Stimulated activated CD4-positive, alpha-beta T cell treated with anti-CD3 and anti-CD28 coated beads, Interleukin-12 subunit alpha, Interleukin-12 subunit beta, amount 100 ng/mL, for 24 hours (primary cell): Measurements from ENCODE around the gene KCNJ10.
A peak's percentile ranks its signal among the peaks of the same experiment; 100 is the strongest.

Experiments used
- DNase-seq, 2 experiments: peaks; one replicate each; pipeline ENCODE4 v3.0.0-alpha.2; 2020; ENCODE audit warnings: low read depth in 2 of 2

The KCNJ10 gene

DNA sequence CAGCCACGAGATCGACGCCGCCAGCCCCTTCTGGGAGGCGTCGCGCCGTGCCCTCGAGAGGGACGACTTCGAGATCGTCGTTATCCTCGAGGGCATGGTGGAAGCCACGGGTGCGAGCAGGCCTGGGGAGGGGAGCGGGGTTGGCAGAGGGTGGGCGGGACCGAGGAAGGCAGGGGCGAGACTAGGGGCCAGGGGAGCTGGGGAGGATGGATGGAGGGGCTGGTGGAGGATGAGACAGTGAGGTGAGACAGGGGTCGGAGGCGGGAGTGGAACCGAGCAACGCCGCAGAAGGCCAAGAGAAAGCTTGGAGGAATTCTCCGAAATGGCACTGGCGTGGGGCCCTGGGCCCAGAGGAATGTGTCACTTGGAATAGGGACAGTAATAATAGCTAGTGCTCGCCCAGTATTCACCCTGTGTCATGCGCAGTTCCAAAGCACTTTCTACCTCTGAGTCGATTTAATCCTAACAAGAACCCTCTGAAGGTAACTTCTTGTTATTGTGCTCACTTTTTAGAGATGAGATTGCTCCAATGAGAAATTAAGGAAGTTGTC, 14.9 kb upstream of the KCNJ10 start:
- no peak for DNase-seq

GRCh38 chr1:160083968-160084770, 14.2 kb upstream of the KCNJ10 start:
- DNase-seq: peak; percentile 39 to 62

DNA sequence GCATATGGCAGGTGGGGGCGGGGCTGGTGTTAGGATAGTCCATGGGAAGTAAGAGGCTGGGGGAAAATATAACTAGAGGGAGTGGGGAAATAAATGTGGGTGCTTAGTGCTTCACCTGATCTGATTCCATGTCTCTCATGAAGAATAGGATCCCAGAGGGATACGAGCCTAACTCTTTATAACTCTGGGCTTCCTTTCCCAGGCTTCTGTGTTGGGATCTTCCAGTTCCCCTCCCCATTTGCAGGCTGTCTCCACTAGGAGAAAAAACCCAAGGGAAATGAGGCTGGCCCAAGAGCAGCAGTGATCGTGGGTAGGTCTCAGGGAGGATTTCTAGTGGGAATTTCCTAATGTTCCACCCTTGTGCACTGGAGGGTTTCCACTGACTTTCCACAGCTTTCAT, 13.0 kb upstream of the KCNJ10 start:
- no peak for DNase-seq

- DNase-seq: no peak
Observed at GRCh38 chr1:160082487-160082886, 12.5 kb upstream of the KCNJ10 start.

GRCh38 chr1:160081261-160081936, 11.4 kb upstream of the KCNJ10 start, which contains the start of gene KCNJ9:
Gene KCNJ9 (plus strand): TSS chr1:160081538. CDS start chr1:160084031, 2,493 bp downstream.
- no peak for DNase-seq

DNA sequence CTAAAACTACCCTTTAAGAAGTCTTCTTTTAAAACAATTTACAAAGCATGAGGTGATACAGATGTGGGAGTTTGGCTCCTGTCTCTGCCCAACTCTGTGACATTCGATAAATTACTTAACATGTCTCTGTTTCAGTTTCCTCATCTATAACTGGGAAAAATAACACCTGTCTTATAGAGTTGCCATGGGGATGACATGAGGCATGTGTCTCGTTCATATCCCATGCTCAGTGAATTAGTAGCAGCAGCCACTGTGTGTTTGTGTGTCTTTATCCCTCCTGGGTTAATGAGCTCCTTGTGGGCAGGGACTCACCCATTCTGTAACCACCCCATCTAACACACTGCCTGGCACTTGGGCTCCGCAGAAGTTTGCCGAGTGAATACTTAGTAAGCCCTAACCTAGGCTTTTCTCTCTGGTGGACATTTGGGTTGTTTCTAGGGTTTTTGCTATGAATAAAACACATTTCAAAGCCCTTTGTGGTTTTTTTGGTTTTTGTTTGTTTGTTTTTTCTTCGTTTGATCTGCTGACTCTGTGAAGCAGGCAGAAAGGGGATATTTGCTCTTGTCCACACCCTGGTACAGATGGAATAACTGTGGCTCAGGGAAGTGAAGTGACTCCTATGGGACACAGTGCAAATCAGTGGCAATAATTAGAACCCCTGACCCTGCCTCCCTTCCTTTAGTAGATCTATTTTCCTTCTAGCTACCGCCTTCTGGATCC, 10.6 kb upstream of the KCNJ10 start:
- DNase-seq: no peak

- DNase-seq: no peak
Observed at GRCh38 chr1:160079448-160079847, 9.5 kb upstream of the KCNJ10 start.

DNA sequence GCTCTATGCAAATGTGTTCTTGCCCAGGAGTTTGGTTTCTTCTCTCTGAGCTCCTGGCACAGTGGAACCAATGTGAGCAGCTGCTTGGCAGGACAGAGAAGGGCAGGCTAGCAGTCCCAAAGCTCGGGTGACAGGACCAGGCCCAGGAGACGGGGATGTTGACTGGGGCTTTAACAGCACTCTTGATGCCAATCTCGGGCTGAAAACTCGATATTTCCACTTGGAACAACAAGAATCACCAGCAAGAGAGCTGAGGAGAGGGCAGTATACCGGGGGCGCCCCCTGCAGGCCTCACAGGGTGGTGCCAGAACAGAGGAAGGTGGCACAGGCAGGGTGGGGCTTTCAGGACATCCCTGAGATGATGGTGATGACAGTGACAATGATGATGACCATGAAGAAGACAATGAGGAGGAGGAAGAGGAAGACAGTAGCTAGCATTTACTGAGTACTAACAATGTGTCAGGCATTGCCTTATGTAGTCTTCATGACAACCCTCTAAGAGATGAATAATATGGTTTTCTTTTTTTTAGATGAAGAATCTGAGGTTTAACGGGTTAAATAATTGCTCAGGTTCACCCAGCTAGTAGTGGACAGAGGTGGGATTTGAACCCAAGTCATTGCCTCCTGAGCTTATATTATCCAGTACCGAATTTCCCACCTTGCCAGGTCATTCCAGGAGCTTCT, 8.7 kb upstream of the KCNJ10 start:
- DNase-seq: peak in 1 of 2 experiments; percentile 59

- DNase-seq: no peak
Observed at GRCh38 chr1:160077486-160077885, 7.5 kb upstream of the KCNJ10 start.

- no peak for DNase-seq
Observed at GRCh38 chr1:160076295-160076694, 6.3 kb upstream of the KCNJ10 start.

DNA sequence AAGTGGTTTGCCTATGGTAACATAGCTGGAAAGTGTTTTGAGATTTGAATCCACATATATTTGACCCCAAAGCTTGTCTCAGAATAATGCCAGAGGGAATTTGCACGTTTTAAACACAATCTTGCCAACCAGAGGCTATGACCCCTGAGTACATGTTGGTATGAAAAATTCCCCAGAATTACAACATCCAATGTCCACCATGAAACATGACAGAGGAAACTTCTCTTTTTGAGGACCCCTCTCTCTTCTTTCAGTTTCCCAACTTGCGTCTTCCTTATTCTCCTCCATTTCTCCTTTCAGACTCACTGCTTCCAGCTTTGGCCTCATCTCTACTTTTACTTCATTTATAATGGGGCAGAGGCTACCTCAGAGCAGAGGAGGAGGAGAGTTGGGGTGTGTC, 5.9 kb upstream of the KCNJ10 start:
- no peak for DNase-seq

- DNase-seq: no peak
Observed at GRCh38 chr1:160074865-160075264, 4.9 kb upstream of the KCNJ10 start.

GRCh38 chr1:160071289-160071688, 1.3 kb upstream of the KCNJ10 start:
- no peak for DNase-seq

GRCh38 chr1:160070243-160071163, 543 bp upstream of the KCNJ10 start:
- peak; percentile 31 to 51 for DNase-seq

DNA sequence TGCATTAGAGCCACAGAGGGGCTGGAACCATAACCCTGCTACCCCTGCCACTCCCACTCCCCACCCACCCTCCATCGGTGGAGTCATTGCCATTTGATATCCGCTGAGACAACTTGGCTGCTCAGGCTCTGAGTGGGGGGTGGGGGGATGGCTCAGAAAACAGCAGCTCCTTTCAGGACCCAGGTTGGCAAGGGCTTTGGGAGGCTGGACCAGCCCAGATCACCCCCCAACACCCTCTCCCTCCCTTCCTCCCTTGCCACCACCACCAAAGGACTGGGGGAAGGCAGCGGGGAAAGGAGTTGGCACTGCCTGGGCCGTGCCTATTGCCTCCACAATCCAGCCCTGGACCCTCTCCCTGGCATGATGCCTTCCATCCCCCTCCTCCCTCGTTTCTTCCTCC, 1.7 kb downstream of the KCNJ10 start:
- DNase-seq: no peak

GRCh38 chr1:160066829-160067745, 2.9 kb downstream of the KCNJ10 start:
- DNase-seq: no peak

GRCh38 chr1:160064746-160065145, 5.2 kb downstream of the KCNJ10 start:
- DNase-seq: no peak

GRCh38 chr1:160064164-160064563, 5.8 kb downstream of the KCNJ10 start:
- DNase-seq: no peak

DNA sequence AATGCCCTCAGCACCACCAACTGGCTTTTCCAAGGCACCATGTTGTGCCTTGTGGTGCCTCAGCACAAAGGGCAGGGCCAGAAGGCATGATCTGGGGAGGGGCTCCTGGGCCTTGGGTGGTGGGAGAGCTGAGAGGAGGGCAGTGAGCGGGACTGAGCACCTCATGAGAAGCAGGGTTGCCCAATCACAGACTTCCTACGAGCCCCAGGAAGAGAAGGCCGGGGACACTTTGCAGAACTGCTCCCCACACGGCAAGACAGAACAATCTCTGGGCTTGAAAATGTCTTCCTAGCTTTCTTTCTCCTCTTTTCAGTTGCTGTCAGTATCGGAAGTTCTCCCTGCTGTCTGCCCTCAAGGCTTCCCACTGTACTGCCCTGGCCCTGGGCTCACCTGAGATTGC, 6.8 kb downstream of the KCNJ10 start:
- no peak for DNase-seq

GRCh38 chr1:160062230-160062532, 7.8 kb downstream of the KCNJ10 start:
- DNase-seq: no peak
